Activated naive CD8-positive, alpha-beta T cell treated with anti-CD3 and anti-CD28 coated beads, Interleukin-2, amount 10 ng/mL, durations not matched to agents 7 days and 5 days (primary cell): Measurements from ENCODE around the gene ADISSP. TPM values are rescaled to one million over a fixed set of nuclear protein-coding genes. Genes with fewer than 3 reads are reported as not detected.

Experiments used
- ATAC-seq: fragments of 150-1000 bp; cut with Tn5 transposase; one replicate; pipeline ENCODE4 v1.10.0; 2021; ENCODE audit warnings: low read depth, moderate library complexity
- POLR2A ChIA-PET: fragments of 350-600 bp; sonication (Branson Sonifier 250); formaldehyde crosslinking; loops from one replicate; lab custom pipeline; 2021; ENCODE audit warnings: antibody characterized with exemption; lab: Charles Lee
- DNase-seq: peaks from one replicate; pipeline ENCODE4 v3.0.0; 2021
- H3K27ac Mint-ChIP-seq: one replicate; pipeline ENCODE4 v1.8.0; 2022; ENCODE audit warnings: mild to moderate bottlenecking, mixed read lengths
- H3K27me3 Mint-ChIP-seq: one replicate; pipeline ENCODE4 v1.8.0; 2022; ENCODE audit warnings: mild to moderate bottlenecking, moderate library complexity, mixed read lengths
- H3K36me3 Mint-ChIP-seq: one replicate; pipeline ENCODE4 v1.8.0; 2021; ENCODE audit warnings: mild to moderate bottlenecking, mixed read lengths
- H3K4me1 Mint-ChIP-seq: one replicate; pipeline ENCODE4 v1.8.0; 2021; ENCODE audit warnings: mixed read lengths
- H3K4me3 Mint-ChIP-seq: one replicate; pipeline ENCODE4 v1.8.0; 2022; ENCODE audit warnings: mild to moderate bottlenecking, moderate library complexity, mixed read lengths
- H3K9me3 Mint-ChIP-seq: one replicate; pipeline ENCODE4 v1.8.0; 2021; ENCODE audit warnings: mixed read lengths
- total RNA-seq, 2 experiments: library from RNA; stranded (reverse); gene quantifications; one replicate each; pipeline ENCODE4 v1.2.3, GENCODE V29; 2021

The ADISSP gene
- total RNA-seq, 2 experiments from 2014 or later = 21.9 to 22.1 TPM

- Mint-ChIP-seq H3K27me3 (peaks cover 19% of the 10 kb centered on the region), H3K4me1 (peaks cover 38% of the 10 kb centered on the region)
- ATAC-seq = no peak
These were observed 16.8 kb upstream of the ADISSP start for GRCh38 chr20:3784216-3784853.

GRCh38 chr20:3783511-3784195 is 16.1 kb upstream of the ADISSP start:
- Mint-ChIP-seq H3K4me3 (peak overlapping the region; percentile 14), H3K27ac (no peak overlapping the region), H3K27me3 (peaks cover 20% of the 10 kb centered on the region), H3K9me3 (no peaks in the 10 kb centered on the region), H3K4me1 (peaks cover 33% of the 10 kb centered on the region), H3K36me3 (peaks cover 5% of the 10 kb centered on the region)
- DNase-seq (peak; percentile 29), ATAC-seq (no peak)
- POLR2A ChIA-PET = interaction anchor here (0.7 to 9.0 kb wide), 2 partner anchors 15 to 70 kb away, joined by 4 to 53 read pairs; partner anchors contain the start of gene ADISSP

More at GRCh38 chr20:3784216-3784853, 16.8 kb upstream of the ADISSP start:
- H3K4me3 Mint-ChIP-seq = peak overlapping the region; percentile 67
- DNase-seq = no peak
- no peaks in the 10 kb centered on the region for H3K9me3 Mint-ChIP-seq
- H3K27ac Mint-ChIP-seq = peak overlapping the region; percentile 56
- H3K36me3 Mint-ChIP-seq = peaks cover 5% of the 10 kb centered on the region
- POLR2A ChIA-PET = interaction anchor here (0.7 to 9.0 kb wide), 5 partner anchors 11 to 298 kb away, joined by 4 to 53 read pairs (median 7); partner anchors contain the start of genes ADISSP, AP5S1 and CDC25B

- DNase-seq (no peak), ATAC-seq (no peak)
- Mint-ChIP-seq H3K27ac (no peak overlapping the region), H3K36me3 (peaks cover 5% of the 10 kb centered on the region), H3K4me3 (no peak overlapping the region), H3K9me3 (no peaks in the 10 kb centered on the region), H3K4me1 (peaks cover 30% of the 10 kb centered on the region), H3K27me3 (peaks cover 22% of the 10 kb centered on the region)
- POLR2A ChIA-PET = interaction anchor here (1.9 to 9.0 kb wide), 2 partner anchors 14 to 37 kb away, joined by 5 to 53 read pairs; partner anchors contain the start of genes ADISSP and AP5S1
These were observed 15.5 kb upstream of the ADISSP start for GRCh38 chr20:3783068-3783489.

- Mint-ChIP-seq H3K36me3 (peaks cover 5% of the 10 kb centered on the region), H3K4me1 (peaks cover 30% of the 10 kb centered on the region), H3K27me3 (peaks cover 22% of the 10 kb centered on the region), H3K27ac (no peak overlapping the region), H3K9me3 (no peaks in the 10 kb centered on the region), H3K4me3 (no peak overlapping the region)
- ATAC-seq (no peak), DNase-seq (no peak)
- POLR2A ChIA-PET = interaction anchor here (1.9 to 9.0 kb wide), 2 partner anchors 14 to 38 kb away, joined by 5 to 53 read pairs; partner anchors contain the start of genes ADISSP and AP5S1
These were observed 15.0 kb upstream of the ADISSP start for GRCh38 chr20:3782597-3782996.

GRCh38 chr20:3781153-3781910 is 13.8 kb upstream of the ADISSP start, which contains the start of gene SPEF1:
TSS of gene SPEF1 (minus strand) at chr20:3781448. CDS start at chr20:3781287, 161 bp downstream.
- peak; percentile 34 for ATAC-seq
- Mint-ChIP-seq H3K36me3 (peaks cover 5% of the 10 kb centered on the region), H3K9me3 (no peaks in the 10 kb centered on the region), H3K27me3 (peaks cover 24% of the 10 kb centered on the region), H3K4me1 (peaks cover 33% of the 10 kb centered on the region), H3K4me3 (peak within 1 kb of the TSS; percentile 37), H3K27ac (no peak within 1 kb of the TSS)
- POLR2A ChIA-PET = interaction anchor here (0.6 to 9.0 kb wide), 5 partner anchors 13 to 102 kb away, joined by 3 to 53 read pairs (median 4); partner anchors contain the start of genes ADISSP and AP5S1
- no peak for DNase-seq

- Mint-ChIP-seq H3K36me3 (no peaks in the 10 kb centered on the region), H3K9me3 (no peaks in the 10 kb centered on the region), H3K4me1 (peaks cover 25% of the 10 kb centered on the region), H3K4me3 (no peak overlapping the region), H3K27ac (no peak overlapping the region), H3K27me3 (peaks cover 26% of the 10 kb centered on the region)
- POLR2A ChIA-PET = interaction anchor here (0.8 to 9.0 kb wide), 4 partner anchors 9 to 41 kb away, joined by 3 to 53 read pairs (median 4); partner anchors contain the start of genes ADISSP and AP5S1
- no peak for ATAC-seq
- DNase-seq = no peak
These were observed 11.4 kb upstream of the ADISSP start for GRCh38 chr20:3778976-3779375.

GRCh38 chr20:3777716-3778629 is 10.4 kb upstream of the ADISSP start:
- Mint-ChIP-seq H3K9me3 (no peaks in the 10 kb centered on the region), H3K4me1 (peaks cover 22% of the 10 kb centered on the region), H3K4me3 (peak overlapping the region; percentile 76), H3K27me3 (peaks cover 28% of the 10 kb centered on the region), H3K36me3 (no peaks in the 10 kb centered on the region), H3K27ac (no peak overlapping the region)
- POLR2A ChIA-PET = interaction anchor here (0.8 to 9.0 kb wide), 6 partner anchors 8 to 110 kb away, joined by 3 to 53 read pairs (median 4); partner anchors contain the start of genes ADISSP, AP5S1 and CENPB
- DNase-seq (peak; percentile 62), ATAC-seq (peak; percentile 66)

- DNase-seq = no peak
- Mint-ChIP-seq H3K4me3 (peak overlapping the region; percentile 76), H3K9me3 (no peaks in the 10 kb centered on the region), H3K27me3 (peaks cover 31% of the 10 kb centered on the region), H3K36me3 (no peaks in the 10 kb centered on the region), H3K4me1 (peaks cover 22% of the 10 kb centered on the region), H3K27ac (no peak overlapping the region)
- ATAC-seq = peak; percentile 48
- POLR2A ChIA-PET = interaction anchor here (0.9 to 9.0 kb wide), 3 partner anchors 9 to 44 kb away, joined by 3 to 53 read pairs (median 6); partner anchors contain the start of genes ADISSP and CENPB
These were observed 9.8 kb upstream of the ADISSP start for GRCh38 chr20:3777381-3777715.

GRCh38 chr20:3775457-3776108 is 8.0 kb upstream of the ADISSP start:
- H3K9me3 Mint-ChIP-seq = no peaks in the 10 kb centered on the region
- DNase-seq (no peak), ATAC-seq (no peak)
- peaks cover 11% of the 10 kb centered on the region for H3K4me1 Mint-ChIP-seq
- H3K27ac Mint-ChIP-seq = no peak overlapping the region
- no peaks in the 10 kb centered on the region for H3K36me3 Mint-ChIP-seq
- no peak overlapping the region for H3K4me3 Mint-ChIP-seq
- POLR2A ChIA-PET = interaction anchor here (1.0 to 9.0 kb wide), 2 partner anchors 7 to 11 kb away, joined by 3 to 53 read pairs; partner anchors contain the start of genes ADISSP and CENPB
- peaks cover 38% of the 10 kb centered on the region for H3K27me3 Mint-ChIP-seq

GRCh38 chr20:3771552-3772058 is 4.1 kb upstream of the ADISSP start:
- Mint-ChIP-seq H3K36me3 (no peaks in the 10 kb centered on the region), H3K4me3 (no peak overlapping the region), H3K4me1 (peaks cover 11% of the 10 kb centered on the region), H3K9me3 (no peaks in the 10 kb centered on the region), H3K27me3 (peaks cover 15% of the 10 kb centered on the region), H3K27ac (no peak overlapping the region)
- DNase-seq (no peak), ATAC-seq (no peak)
- POLR2A ChIA-PET = interaction anchor here (0.6 kb wide), 1 partner anchor 341 kb away, joined by 3 read pairs; no protein-coding TSS in a partner anchor
